Ovary (tissue), 9 donors: ENCODE measurements around the gene NOL8. TPM values are rescaled to one million over a fixed set of nuclear protein-coding genes. Genes with fewer than 3 reads are reported as not detected.

Source experiments
- DNase-seq, 5 donors: peaks; one replicate each; pipeline ENCODE4 v3.0.0-alpha.2; 2019 to 2020
- H3K27ac ChIP-seq, 2 donors: fragments of 200-600 bp; one replicate each; pipeline versions ENCODE4 v1.5.1 to v1.8.0; 2019 to 2022
- H3K27me3 ChIP-seq: fragments of 200-600 bp; one replicate; pipeline ENCODE4 v1.8.0; 2022
- H3K36me3 ChIP-seq: fragments of 200-600 bp; sonication (generic); one replicate; pipeline ENCODE4 v1.5.1; 2019
- H3K4me1 ChIP-seq: one replicate; pipeline ENCODE4 v1.8.1; 2013; ENCODE audit warnings: mild to moderate bottlenecking, moderate library complexity; ENCODE audit not compliant: insufficient read depth
- H3K4me3 ChIP-seq: fragments of 200-600 bp; sonication (generic); one replicate; pipeline ENCODE4 v1.5.1; 2017
- H3K9me3 ChIP-seq, 2 donors: fragments of 200-600 bp in 1 of 2; sonication (generic) in 1 of 2; one replicate each; pipeline versions ENCODE4 v1.5.1 to v1.8.1; 2013 to 2019; ENCODE audit warnings: mild to moderate bottlenecking in 1 of 2, moderate library complexity in 1 of 2
- EP300 ChIP-seq: sonication (generic); formaldehyde crosslinking; IDR thresholded peaks from one replicate; pipeline ENCODE4 v1.6.1; 2017; ENCODE audit warnings: antibody characterized with exemption
- POLR2A ChIP-seq: fragments of 450-650 bp; IDR thresholded peaks from one replicate; pipeline ENCODE4 v1.6.1; 2017; ENCODE audit warnings: antibody characterized with exemption, mild to moderate bottlenecking, moderate library complexity
- WGBS, 3 donors: extraction: QIAGEN DNeasy Blood & Tissue Kit in 1 of 3; methylation state at CpG; one replicate each; pipeline versions ENCODE4 v1.1.5 to v1.1.7; 2013 to 2017; 5-methylcytosine and 5-hydroxymethylcytosine counted together
- intact Hi-C, 4 donors: fragments of 100-400 bp; cut with DNase I; formaldehyde crosslinking; loops; one replicate each; pipeline versions ENCODE4 v1.11.0 to v1.15.1; 2022 to 2023
- polyA plus RNA-seq, 2 donors: library from polyadenylated mRNA; stranded (reverse); fragments of 200-250 nt in 1 of 2; fragments of 350-450 nt in 1 of 2; fragmentation: Illumina TruSeq in 1 of 2; extraction: RNeasy Lipid Tissue Mini Kit (QIAGEN cat#74804) in 1 of 2; gene quantifications; one replicate each; pipeline ENCODE4 v1.2.3, GENCODE V29; 2013 to 2014
- total RNA-seq, 7 donors: library from RNA; depleted of rRNA in 2 of 7; stranded (reverse); fragments of >200 nt in 2 of 7; fragmentation: NEBNext Ultra II Directional in 3 of 7; extraction: Animal tissue kit (Norgen Biotek cat#: 25700) in 3 of 7; gene quantifications; one replicate each; pipeline versions ENCODE4 v1.1.0 to v1.2.4, GENCODE V29; 2016 to 2023
- TF ChIP-seq, protein P1 (sequence below), 3 donors: fragments of 450-650 bp in 2 of 3; fragments of 200-600 bp in 1 of 3; IDR thresholded peaks; one replicate each; pipeline versions ENCODE4 v1.5.1 to v1.8.0; 2016 to 2022; ENCODE audit warnings: antibody characterized with exemption in 3 of 3, mild to moderate bottlenecking in 1 of 3
- donor health status: DM: no; HTN: no; CAD: no; lungs with moderate emphysema.
- donor health status: DM: no; HTN: no; CAD: no.
- donor health status: Bipolar disorder and iron deficiency.
- donor health status: DM: yes; HTN: yes; CAD: no.
- donor health status: DM: no; HTN: no; CAD: no.
- donor health status: DM: yes; HTN: yes; CAD: no.

NOL8 gene
- total and polyA plus RNA-seq, 9 donors: 17.1 to 35.4 (median 28.8) TPM

- peak overlapping the region; percentile 88 to 93 for H3K27ac ChIP-seq
- peak in 2 of 5 donors; percentile 70 to 73 for DNase-seq
Measured at GRCh38 chr9:92324889-92325268, 271 bp downstream of the NOL8 start.

DNA sequence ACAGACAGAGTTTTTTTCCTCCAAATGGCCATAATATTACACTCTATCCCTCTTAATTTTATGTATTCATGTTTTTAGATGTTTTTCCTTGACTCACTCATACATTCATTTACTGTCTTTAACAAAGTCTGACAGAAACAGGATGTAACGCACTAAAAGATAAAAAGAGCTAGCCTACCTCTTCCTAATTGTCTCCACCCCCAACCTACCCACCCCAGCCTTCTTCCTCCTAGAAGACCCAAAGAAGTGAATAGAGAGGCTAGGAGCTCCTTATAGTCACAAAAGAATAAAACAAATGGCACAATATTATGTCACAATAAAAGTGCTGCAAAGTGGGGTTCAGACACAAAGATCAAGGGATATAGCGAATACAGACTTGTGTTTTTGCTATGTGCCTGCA is 719 bp downstream of the NOL8 start:
- Histone ChIP-seq H3K4me3 (peak overlapping the region; percentile 55), H3K36me3 (no peaks in the 10 kb centered on the region), H3K27me3 (no peaks in the 10 kb centered on the region), H3K9me3 (no peaks in the 10 kb centered on the region), H3K4me1 (peaks cover 3% of the 10 kb centered on the region), H3K27ac (no peak overlapping the region)
- TF ChIP-seq, protein P1, sequence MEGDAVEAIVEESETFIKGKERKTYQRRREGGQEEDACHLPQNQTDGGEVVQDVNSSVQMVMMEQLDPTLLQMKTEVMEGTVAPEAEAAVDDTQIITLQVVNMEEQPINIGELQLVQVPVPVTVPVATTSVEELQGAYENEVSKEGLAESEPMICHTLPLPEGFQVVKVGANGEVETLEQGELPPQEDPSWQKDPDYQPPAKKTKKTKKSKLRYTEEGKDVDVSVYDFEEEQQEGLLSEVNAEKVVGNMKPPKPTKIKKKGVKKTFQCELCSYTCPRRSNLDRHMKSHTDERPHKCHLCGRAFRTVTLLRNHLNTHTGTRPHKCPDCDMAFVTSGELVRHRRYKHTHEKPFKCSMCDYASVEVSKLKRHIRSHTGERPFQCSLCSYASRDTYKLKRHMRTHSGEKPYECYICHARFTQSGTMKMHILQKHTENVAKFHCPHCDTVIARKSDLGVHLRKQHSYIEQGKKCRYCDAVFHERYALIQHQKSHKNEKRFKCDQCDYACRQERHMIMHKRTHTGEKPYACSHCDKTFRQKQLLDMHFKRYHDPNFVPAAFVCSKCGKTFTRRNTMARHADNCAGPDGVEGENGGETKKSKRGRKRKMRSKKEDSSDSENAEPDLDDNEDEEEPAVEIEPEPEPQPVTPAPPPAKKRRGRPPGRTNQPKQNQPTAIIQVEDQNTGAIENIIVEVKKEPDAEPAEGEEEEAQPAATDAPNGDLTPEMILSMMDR (IDR thresholded peaks at IDR 0.05): no peak
- TF ChIP-seq POLR2A (no peak), EP300 (no peak)
- WGBS, 3 donors: 13 to 25% (median 19%) methylated on average over 2 of the region's 2 CpGs
- intact Hi-C loops: loop anchor here in 1 of 4 donors (2.0 kb wide), 1 partner anchor 32 kb away; the partner anchor contains the start of gene IARS1
- no peak for DNase-seq

More at GRCh38 chr9:92324889-92325268, 271 bp downstream of the NOL8 start:
- no peaks in the 10 kb centered on the region for H3K27me3 ChIP-seq
- no peaks in the 10 kb centered on the region for H3K36me3 ChIP-seq
- intact Hi-C loops: loop anchor here in 1 of 4 donors (2.0 kb wide), 1 partner anchor 32 kb away; the partner anchor contains the start of gene IARS1
- H3K4me1 ChIP-seq: peaks cover 3% of the 10 kb centered on the region
- TF ChIP-seq, protein P1 (IDR thresholded peaks at IDR 0.05): no peak
- TF ChIP-seq POLR2A (no peak), EP300 (no peak)
- no peaks in the 10 kb centered on the region for H3K9me3 ChIP-seq
- WGBS, 3 donors: 0 to 1% (median 0%) methylated on average over 12 of the region's 12 CpGs
- peak overlapping the region; percentile 55 for H3K4me3 ChIP-seq

DNA sequence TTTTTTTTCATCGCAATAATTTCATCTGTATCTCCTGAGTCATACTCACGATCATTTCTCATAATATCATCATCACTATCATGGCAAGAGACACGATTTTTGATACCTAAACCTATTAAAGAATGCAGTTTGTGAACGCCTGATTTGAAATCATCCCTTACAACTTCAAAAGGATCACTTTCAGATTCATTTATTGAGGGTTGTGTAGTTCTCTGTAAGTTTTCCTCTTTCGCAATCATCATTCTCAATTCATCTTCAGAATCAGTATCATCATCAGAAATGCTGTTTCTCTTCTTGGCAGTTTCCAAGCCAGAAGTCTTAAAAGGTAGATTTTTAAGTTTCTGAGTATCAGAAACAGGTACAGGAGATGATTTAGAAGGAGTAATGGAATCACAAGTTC is 9.7 kb downstream of the NOL8 start:
- no peaks in the 10 kb centered on the region for H3K9me3 ChIP-seq
- DNase-seq: no peak
- no peak overlapping the region for H3K4me3 ChIP-seq
- no peaks in the 10 kb centered on the region for H3K36me3 ChIP-seq
- intact Hi-C loops: no loop called here
- 87 to 91% (median 89%) methylated on average over 5 of the region's 5 CpGs for WGBS, 3 donors
- H3K4me1 ChIP-seq: peaks cover 1% of the 10 kb centered on the region
- no peak overlapping the region for H3K27ac ChIP-seq
- no peaks in the 10 kb centered on the region for H3K27me3 ChIP-seq
- TF ChIP-seq, protein P1 (IDR thresholded peaks at IDR 0.05): no peak
- no peak for TF ChIP-seq EP300
- no peak for TF ChIP-seq POLR2A

GRCh38 chr9:92313624-92314012 is 11.5 kb downstream of the NOL8 start:
- Histone ChIP-seq H3K27ac (no peak overlapping the region), H3K27me3 (no peaks in the 10 kb centered on the region), H3K36me3 (no peaks in the 10 kb centered on the region), H3K9me3 (no peaks in the 10 kb centered on the region), H3K4me3 (no peak overlapping the region), H3K4me1 (peaks cover 1% of the 10 kb centered on the region)
- intact Hi-C loops: no loop called here
- no peak for DNase-seq
- WGBS, 3 donors: 43 to 52% (median 48%) methylated on average over 2 of the region's 2 CpGs
- TF ChIP-seq EP300 (no peak), POLR2A (no peak)
- TF ChIP-seq, protein P1 (IDR thresholded peaks at IDR 0.05): no peak
